DMS114 treated with DMSO at 0.1 percent for 48 hours (cell line): Measurements from ENCODE around the gene GNA15.
"Not testable (repeated sequence)": the region's sequence is repeated elsewhere in the genome, so short reads cannot be mapped to it uniquely, and the experiment has no call there.

Experiments used
- DNase-seq: peaks from one replicate; lab custom pipeline; 2025; ENCODE audit not compliant: unreplicated experiment; lab: John Stamatoyannopoulos, UW

The GNA15 gene, protein sequence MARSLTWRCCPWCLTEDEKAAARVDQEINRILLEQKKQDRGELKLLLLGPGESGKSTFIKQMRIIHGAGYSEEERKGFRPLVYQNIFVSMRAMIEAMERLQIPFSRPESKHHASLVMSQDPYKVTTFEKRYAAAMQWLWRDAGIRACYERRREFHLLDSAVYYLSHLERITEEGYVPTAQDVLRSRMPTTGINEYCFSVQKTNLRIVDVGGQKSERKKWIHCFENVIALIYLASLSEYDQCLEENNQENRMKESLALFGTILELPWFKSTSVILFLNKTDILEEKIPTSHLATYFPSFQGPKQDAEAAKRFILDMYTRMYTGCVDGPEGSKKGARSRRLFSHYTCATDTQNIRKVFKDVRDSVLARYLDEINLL

GRCh38 chr19:3135961-3136683 lies at the start of gene GNA15:
Gene GNA15 (plus strand): TSS chr19:3136033. CDS start chr19:3136451, 418 bp downstream.
- DNase-seq = no peak

DNA sequence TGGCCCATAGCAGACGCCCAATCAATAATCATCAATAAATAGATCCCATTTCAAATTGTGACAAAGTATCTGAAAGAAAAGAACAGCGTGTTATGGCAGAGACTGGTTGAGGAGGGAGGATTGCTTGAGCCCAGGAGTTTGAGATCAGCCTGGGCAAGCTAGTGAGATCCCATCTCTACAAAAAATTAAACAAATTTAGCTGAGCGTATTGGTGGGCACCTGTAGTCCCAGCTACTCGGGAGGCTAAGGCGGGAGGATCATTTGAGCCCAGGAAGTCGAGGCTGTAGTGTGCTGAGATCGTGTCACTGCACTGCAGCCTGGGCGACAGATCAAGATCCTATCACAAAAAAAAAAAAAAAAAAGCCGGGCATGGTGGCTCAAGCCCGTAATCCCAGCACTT lies 48.1 kb upstream of the GNA15 start:
- DNase-seq = no peak

DNA sequence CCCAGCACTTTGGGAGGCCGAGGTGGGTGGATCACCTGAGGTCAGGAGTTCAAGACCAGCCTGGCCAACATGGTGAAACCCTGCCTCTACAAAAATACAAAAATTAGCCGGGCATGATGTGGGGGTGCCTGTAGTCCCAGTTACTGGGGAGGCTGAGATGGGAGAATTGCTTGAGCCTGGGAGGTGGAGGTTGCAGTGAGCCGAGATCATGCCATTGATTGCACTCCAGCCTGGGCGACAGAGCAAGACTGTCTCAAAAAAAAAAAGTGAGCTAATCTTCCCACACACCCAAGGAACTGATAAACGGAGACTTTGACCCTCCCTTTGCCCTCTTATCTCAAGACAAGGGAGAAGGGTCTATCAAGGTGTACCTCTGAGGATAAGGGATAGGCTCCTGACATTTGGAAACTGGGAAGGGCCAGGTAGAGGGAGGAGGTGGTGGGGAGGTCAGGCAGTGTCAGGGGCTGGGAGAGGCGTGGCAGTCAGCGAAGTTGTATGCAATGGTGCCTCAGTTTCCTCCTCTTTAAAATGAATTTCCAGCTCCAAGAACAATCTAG lies 46.5 kb upstream of the GNA15 start:
- not testable (repeated sequence) for DNase-seq

GRCh38 chr19:3094601-3095440 lies 41.0 kb upstream of the GNA15 start:
- DNase-seq = no peak

DNA sequence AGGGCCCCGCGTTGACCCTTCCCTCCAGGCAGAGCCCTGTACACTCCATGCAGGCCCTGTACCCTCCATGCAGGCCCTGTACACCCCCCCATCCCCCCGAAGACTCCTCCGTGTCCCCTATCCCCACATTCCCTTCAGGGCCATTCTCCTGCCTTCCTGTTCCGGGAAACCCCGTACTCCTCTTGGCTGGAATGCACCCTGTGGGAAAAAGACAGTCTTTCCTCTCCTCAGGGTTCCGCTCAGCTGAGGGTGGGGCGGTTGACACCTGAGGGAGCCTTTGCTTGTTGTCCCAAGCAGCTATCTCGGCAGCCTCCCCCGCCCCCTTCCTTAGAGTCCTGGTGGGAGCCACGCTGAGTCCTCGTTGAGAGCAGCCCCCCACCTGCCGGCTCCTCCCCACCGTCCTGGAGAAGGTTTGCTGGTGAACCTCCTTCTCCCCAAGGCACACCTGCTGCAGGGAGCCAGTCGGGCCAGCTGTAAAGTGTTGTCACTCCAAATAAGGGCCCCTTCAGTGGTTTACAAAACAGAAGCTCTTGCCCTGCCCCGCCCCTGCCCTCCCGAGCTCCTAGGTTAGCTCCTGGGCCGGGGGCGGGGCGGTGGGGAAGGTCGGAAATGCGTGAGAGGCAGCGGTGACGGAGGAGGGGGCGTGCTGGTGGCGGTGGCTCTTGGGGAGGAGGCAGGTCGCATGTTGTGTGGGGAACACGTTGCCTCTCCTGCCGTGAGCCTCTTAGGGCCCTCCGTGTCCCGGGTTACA lies 40.2 kb upstream of the GNA15 start:
- no peak for DNase-seq

DNA sequence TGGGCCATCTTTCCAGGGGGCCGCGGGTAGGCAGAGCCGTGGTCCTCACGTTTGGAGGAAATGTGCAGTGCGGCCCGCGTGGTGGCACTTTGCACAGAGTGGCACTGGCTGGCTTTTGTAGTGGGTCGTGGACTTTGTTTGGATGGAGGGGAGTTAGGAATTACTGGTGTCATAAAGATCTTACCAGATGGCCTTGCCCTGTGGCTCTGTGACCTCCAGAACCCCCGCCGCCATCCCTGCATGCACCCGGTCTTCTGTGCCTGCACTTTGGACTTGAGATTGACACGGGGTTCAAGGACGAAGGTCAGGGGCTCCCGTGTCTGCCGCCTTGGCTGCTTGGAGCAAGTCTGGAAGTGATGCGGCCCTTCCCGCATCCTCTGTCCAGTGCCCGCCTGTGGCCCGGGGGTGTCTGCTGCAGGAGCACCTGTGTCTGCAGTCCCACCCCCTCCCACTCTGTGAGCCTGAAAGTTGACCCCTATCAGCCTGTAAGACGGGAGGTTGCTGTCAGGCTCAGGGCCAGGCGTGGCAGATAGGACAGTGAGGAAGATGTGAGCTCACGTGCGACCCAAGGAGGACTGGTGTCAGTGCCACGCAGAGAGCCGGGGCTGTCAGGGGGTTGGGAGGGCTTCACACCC lies 39.4 kb upstream of the GNA15 start:
- DNase-seq = no peak

DNA sequence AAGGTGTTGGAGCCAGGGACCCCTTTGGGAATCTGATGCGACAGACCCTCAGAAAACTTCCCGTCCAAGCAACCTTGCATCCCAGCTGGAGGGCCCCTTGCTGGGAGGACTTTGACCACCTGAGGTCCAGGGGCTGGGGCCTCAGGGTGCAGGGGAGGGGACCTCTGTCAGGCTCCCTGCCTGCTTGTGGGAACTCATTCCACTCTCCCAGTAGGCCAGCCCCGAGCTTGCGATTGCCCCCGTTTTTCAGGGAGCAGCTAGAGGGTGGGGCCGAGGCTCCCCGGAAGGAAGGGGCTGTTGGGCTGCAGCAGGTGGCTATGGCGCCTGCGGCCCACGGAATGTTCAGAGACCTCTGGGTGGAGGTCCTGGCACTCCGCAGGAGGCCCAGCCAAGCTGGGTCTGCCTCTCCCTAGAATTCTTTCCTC lies 38.9 kb upstream of the GNA15 start:
- DNase-seq = no peak

DNA sequence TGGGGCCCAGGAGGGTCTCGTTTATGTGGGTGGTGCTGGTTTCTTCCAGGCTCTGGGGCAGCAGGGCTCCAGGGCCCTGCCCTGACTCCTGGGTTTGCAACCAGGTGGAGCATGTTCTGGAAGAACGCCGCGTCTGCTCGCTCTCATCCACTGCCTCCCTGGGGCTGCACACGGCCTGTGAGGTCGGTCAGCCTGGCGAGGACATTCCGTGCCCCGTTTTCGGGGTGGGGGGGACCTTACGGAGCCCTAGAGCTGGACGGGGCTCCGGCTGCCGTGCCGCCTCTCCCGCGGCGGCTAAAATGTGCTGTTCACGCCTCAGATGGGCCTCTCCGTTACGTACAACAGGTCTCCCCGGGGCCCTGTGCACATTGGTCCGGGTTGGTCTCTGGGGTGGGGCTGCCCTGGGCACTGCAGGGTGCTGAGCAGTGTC lies 38.4 kb upstream of the GNA15 start:
- DNase-seq = no peak

- DNase-seq = no peak
Observed at GRCh38 chr19:3098141-3098514, 37.7 kb upstream of the GNA15 start.

DNA sequence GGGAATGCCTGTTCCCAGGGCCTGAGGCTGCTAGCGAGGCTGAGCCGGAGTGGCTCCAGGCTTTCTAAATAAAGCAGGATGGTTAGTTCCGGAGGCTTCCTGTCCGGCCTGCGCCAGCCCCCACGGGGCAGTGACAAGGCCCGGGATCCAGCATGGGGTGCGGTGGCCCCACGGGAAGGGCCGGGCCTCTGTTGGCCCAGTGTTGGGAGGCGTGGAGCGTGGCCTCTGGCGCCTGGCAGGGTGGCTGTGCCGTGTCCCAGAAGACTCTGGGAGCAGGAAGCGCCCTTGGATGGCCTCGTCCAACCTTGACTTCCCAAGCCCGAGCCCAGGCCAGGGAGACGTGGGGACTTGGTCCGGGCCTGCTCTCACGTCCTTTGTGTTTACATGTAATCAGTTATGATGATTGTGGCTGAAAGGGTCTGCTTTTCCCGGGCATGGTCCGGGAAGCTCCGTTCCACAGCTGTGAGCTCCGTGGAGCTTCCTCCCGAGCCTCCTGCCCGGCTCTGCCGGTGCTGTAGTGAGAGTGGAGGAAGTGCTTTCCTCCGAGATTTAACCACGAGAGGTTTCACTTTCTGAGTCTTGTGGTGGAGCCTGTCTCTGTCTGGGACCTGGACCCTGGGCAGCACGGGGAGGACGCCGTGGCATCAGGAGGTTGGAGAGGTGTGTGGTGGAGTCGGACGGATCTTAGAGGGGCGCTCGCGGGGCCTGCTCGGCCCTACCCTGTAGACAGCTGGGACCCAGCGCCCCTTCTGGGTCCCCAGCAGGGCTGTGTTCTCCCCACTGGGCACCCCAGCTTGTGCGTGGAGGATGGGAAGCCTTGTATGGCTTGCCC lies 37.1 kb upstream of the GNA15 start:
- DNase-seq = no peak

DNA sequence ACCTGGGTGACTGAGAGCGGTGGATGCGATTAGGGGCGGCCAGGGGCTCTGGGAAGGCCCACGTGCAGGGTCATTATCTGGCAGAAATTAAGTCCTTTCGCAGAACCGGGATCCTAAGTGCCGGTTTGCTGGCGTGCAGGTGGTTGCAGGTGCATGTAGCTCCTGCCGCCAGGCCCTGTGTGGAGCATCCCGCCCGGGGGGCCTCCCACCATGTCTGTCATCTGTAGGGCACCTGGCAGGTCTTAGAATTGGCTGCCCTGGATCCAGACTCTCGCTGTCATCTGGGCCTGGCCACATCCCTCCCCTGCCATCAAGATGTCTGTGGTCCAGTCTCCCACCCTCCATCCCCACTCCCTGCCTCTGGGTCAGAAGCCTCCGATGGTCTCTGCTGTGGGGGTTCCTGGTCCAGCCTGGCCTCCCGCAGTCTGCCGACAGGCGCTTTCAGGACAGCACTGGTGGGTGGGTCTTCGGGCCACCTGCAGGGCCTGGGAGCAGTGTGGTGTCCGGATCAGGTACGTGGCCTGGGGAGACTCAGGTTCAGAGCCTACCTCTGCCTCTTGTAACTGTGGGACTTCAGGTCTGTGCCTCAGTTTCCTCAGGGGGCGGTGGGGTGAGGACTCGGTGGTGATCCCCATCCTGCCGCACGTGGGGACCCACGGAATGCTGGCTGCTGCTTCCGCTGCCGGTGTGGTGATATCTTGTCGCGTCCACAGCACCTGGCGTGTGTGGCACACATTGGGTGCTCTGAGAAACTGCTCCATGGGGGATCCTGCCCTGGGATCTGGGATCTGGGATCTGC lies 36.3 kb upstream of the GNA15 start:
- no peak for DNase-seq

- no peak for DNase-seq
Observed at GRCh38 chr19:3100331-3100730, 35.5 kb upstream of the GNA15 start.

- DNase-seq = no peak
Observed at GRCh38 chr19:3100747-3101730, 34.8 kb upstream of the GNA15 start.

DNA sequence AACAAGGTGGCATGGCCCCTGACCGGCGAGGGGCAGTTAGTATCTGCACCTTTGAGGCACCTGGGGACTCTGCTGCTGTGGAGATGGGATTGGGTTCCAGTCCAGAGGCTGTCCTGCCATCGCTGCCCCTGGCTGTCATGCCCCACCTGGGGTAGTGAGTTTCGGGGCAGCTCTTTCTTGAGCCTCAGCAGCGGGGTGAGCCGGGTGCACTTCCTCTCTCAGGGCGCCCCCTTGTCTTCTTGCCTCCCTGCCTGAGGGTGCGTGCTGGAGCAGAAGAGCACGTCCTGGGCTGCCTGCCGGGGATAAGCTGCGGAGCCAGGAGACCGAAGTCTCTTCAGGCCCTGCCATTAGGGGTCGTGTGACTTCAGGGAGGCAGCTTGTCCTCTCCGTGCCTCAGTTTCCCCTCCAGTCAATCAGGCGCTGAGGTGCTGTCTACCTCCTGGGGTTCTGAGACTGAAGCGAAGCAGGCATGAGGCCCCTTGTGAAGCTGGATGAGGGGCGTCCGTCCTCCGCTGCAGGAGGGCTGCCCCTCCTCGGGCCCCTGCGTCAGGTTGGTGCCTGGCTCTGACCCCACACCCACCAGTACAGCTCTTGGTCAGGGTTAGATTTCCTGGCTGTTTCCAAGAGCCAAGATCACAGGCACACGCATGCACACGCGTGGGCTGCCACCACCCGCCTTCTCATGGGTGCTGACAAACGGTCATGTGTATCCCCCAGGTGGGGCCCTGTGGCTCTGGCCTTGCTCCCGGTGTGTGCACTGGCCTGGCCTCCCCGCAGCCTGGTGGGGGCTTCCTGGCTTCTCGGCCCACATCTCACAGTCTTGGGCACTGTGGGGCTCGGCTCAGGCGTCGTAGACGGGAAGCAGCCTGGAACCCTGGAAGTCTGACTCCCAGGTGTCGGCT lies 33.3 kb upstream of the GNA15 start:
- DNase-seq = no peak

- no peak for DNase-seq
Observed at GRCh38 chr19:3104708-3104983, 31.2 kb upstream of the GNA15 start.
